NCI-H446 treated with DMSO at 0.1 percent for 48 hours (cell line): ENCODE data around the gene ANXA11.

Source experiments
- DNase-seq: peaks from one replicate; lab custom pipeline; 2025; lab: John Stamatoyannopoulos, UW

ANXA11 gene

DNA sequence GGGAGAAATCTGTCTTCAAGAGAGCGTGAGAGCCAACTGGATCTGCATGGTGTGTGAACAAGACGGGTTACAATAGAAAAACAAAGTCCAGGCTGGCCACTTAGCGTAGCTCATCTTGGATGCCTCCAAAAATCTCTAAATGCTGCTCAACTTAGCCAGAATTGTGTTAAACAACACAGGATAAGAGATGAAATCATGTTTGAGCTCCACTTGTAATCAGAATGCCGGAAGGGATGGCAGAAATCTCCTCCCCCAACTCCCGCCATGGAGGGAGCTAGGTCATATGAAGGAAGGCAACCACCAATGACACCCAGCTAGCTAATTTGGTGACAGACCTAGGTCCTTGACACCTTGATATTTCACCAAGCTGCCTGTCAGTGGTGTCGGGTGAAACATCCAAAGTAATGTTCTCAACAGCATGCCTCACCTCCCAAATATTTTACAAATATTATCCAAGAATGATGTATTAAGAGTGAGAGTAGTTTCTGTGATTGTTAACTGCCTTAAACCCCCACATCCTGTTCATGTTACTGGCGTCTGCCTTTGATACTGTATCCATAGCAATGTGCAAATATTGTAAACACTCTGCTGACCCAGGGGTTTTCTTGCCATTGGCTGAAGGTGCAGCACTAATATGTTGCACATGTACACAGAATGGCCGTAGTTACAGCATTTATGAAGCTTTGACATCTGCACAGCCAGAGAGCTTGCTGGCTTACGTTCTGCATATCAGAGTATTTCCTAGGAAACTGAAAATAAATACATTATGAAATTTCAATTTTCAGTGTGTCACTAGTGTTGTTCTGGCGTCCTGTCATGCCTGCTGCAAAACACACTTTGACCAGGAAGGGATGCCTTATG, 101.0 kb downstream of the ANXA11 start:
- DNase-seq, result no peak
